Right lobe of liver (tissue), 6 donors: Measurements from ENCODE around the gene LRRC15. TPM values are rescaled to one million over a fixed set of nuclear protein-coding genes. Genes with fewer than 3 reads are reported as not detected.

Experiments
- ATAC-seq, 4 donors: fragments of 200-7000 bp; cut with Tn5 transposase; one replicate each; pipeline ENCODE4 v1.9.1; 2020; ENCODE audit warnings: mild to moderate bottlenecking in 4 of 4, moderate library complexity in 4 of 4
- DNase-seq, 3 donors: peaks; one replicate each; pipeline ENCODE4 v3.0.0-alpha.2; 2020
- H3K27ac ChIP-seq, 3 donors: fragments of 200-600 bp; one replicate each; pipeline ENCODE4 v1.8.0; 2022
- H3K27me3 ChIP-seq, 2 donors: fragments of 200-600 bp; one replicate each; pipeline ENCODE4 v1.8.0; 2022
- H3K36me3 ChIP-seq, 4 donors: fragments of 200-600 bp; sonication (generic) in 1 of 4; one replicate each; pipeline versions ENCODE4 v1.5.1 to v1.8.0; 2017 to 2022; ENCODE audit warnings: control low read depth in 1 of 4
- H3K4me1 ChIP-seq, 4 donors: fragments of 200-600 bp; sonication (generic) in 1 of 4; one replicate each; pipeline versions ENCODE4 v1.5.1 to v1.8.0; 2017 to 2022; ENCODE audit warnings: control low read depth in 1 of 4
- H3K4me3 ChIP-seq, 3 donors: fragments of 200-600 bp; one replicate each; pipeline ENCODE4 v1.8.0; 2022
- H3K9me3 ChIP-seq, 4 donors: fragments of 200-600 bp; sonication (generic) in 1 of 4; one replicate each; pipeline versions ENCODE4 v1.5.1 to v1.8.0; 2017 to 2022; ENCODE audit warnings: control low read depth in 1 of 4
- CTCF ChIP-seq, 4 donors: fragments of 200-600 bp in 3 of 4; fragments of 450-650 bp in 1 of 4; IDR thresholded peaks; one replicate each; pipeline versions ENCODE4 v1.5.1 to v1.8.0; 2016 to 2022; ENCODE audit warnings: antibody characterized with exemption in 4 of 4, mild to moderate bottlenecking in 2 of 4
- POLR2A ChIP-seq: fragments of 450-650 bp; IDR thresholded peaks from one replicate; pipeline ENCODE4 v1.6.1; 2017; ENCODE audit warnings: antibody characterized with exemption, mild to moderate bottlenecking
- WGBS: methylation state at CpG from one replicate; pipeline ENCODE4 v1.1.6; 2018; ENCODE audit warnings: low coverage, low lambda C conversion rate; ENCODE audit not compliant: insufficient coverage; ENCODE audit errors: missing lambda C conversion rate; 5-methylcytosine and 5-hydroxymethylcytosine counted together
- intact Hi-C, 2 donors: fragments of 100-400 bp; cut with DNase I; formaldehyde crosslinking; loops; one replicate each; pipeline versions ENCODE4 v1.11.2 to v1.14.1; 2022
- total RNA-seq, 6 experiments: library from RNA; depleted of rRNA in 2 of 6; stranded (reverse); fragments of >200 nt in 2 of 6; fragmentation: NEBNext Ultra II Directional in 3 of 6; extraction: Animal tissue kit (Norgen Biotek cat#: 25700) in 3 of 6; gene quantifications; one replicate each; pipeline versions ENCODE4 v1.1.0 to v1.2.4, GENCODE V29; 2016 to 2023
- donor health status: DM: no; HTN: yes; CAD: no.
- donor health status: DM: no; HTN: no; CAD: no.
- donor health status: DM: no; HTN: no; CAD: no.
- donor health status: DM: no; HTN: yes; CAD: no.
- donor health status: DM: no; HTN: yes; CAD: no.

LRRC15 gene
- total RNA-seq, 6 experiments from 2014 or later: 0.07 to 0.37 (median 0.09) TPM; not detected in 1

DNA sequence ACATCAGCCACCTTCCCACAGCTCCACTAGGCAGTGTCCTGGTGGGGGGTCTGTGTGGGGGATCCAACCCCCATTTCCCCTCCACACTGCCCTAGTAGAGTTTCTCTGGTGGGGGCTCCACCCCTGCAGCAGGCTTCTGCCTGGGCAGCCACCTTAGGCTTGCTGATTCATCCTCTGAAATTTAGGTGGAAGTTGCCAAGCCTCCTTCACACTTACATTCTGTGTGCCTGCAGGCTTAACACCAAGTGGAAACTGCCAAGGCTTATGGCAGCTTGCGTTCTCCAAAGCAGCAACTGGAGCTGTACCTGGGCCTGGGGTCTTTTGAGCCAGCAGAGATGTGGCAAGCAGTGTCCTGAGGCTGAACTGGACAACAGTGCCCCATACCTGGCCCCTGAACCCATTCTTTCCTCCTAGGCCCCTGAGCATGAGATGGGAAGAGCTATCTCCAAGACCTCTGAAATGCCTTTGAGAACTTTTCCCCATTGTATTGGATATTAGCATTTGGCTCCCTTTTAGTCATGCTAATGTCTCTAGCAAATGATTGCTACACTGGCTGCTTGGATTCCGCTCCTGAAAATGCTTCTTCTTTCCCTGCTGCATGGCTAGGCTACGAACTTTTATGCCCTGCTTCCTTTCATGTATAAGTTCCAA is 50.9 kb downstream of the LRRC15 start:
- Histone ChIP-seq H3K27me3 (no peaks in the 10 kb centered on the region), H3K4me3 (no peak overlapping the region), H3K4me1 (peaks cover 0 to 19% (median 8%) of the 10 kb centered on the region in 4 donors), H3K36me3 (no peaks in the 10 kb centered on the region), H3K27ac (no peak overlapping the region), H3K9me3 (no peaks in the 10 kb centered on the region)
- DNase-seq: peak in 1 of 3 donors; percentile 17
- ATAC-seq: no peak
- intact Hi-C loops: loop anchor here (5.0 to 10.0 kb wide), 4 partner anchors 154 to 531 kb away; no protein-coding TSS in a partner anchor
- TF ChIP-seq CTCF (IDR thresholded peaks at IDR 0.05): no peak
- no peak for TF ChIP-seq POLR2A
- 96% methylated on average over 3 of the region's 3 CpGs for WGBS

GRCh38 chr3:194316918-194317317 is 52.6 kb downstream of the LRRC15 start:
- TF ChIP-seq POLR2A: no peak
- TF ChIP-seq CTCF (IDR thresholded peaks at IDR 0.05): no peak
- Histone ChIP-seq H3K27me3 (no peaks in the 10 kb centered on the region), H3K4me3 (no peak overlapping the region), H3K27ac (no peak overlapping the region), H3K36me3 (no peaks in the 10 kb centered on the region), H3K9me3 (no peaks in the 10 kb centered on the region), H3K4me1 (peaks cover 0 to 19% (median 8%) of the 10 kb centered on the region in 4 donors)
- no CpG with 5 or more reads among the region's 6 CpGs for WGBS
- no peak for ATAC-seq
- peak in 1 of 3 donors; percentile 37 for DNase-seq
- intact Hi-C loops: loop anchor here (5.0 to 10.0 kb wide), 4 partner anchors 152 to 530 kb away; no protein-coding TSS in a partner anchor

DNA sequence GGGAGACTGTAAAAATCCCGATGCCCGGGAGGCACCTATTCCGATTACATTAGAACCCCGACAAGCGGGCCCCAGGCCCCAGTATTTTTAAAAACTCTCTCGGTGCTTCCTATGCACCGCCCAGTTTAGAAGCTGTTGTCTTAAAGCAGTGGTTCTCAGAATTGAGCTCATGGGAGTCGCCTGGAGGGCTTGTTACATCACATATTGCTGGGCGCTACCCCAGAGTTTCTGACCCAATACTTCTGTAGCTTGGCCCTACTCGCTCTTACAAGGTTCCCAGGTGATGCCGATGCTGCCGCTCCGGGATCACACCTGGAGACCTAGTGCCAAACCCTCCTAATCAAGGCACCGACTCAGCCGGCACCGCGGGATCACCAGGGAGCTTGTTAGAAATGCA is 53.6 kb downstream of the LRRC15 start:
- no peak overlapping the region for H3K27ac ChIP-seq
- no peaks in the 10 kb centered on the region for H3K27me3 ChIP-seq
- intact Hi-C loops: loop anchor here (5.0 to 10.0 kb wide), 4 partner anchors 151 to 529 kb away; no protein-coding TSS in a partner anchor
- 15% methylated on average over 11 of the region's 17 CpGs for WGBS
- peaks cover 0 to 17% (median 7%) of the 10 kb centered on the region in 4 donors for H3K4me1 ChIP-seq
- peak overlapping the region; percentile 42 to 56 (median 53) for H3K4me3 ChIP-seq
- peak in 2 of 4 donors; percentile 2 to 7 for ATAC-seq
- H3K9me3 ChIP-seq: no peaks in the 10 kb centered on the region
- H3K36me3 ChIP-seq: no peaks in the 10 kb centered on the region
- peak in 1 of 3 donors; percentile 46 for DNase-seq
- no peak for TF ChIP-seq POLR2A
- no peak for TF ChIP-seq CTCF (IDR thresholded peaks at IDR 0.05)

DNA sequence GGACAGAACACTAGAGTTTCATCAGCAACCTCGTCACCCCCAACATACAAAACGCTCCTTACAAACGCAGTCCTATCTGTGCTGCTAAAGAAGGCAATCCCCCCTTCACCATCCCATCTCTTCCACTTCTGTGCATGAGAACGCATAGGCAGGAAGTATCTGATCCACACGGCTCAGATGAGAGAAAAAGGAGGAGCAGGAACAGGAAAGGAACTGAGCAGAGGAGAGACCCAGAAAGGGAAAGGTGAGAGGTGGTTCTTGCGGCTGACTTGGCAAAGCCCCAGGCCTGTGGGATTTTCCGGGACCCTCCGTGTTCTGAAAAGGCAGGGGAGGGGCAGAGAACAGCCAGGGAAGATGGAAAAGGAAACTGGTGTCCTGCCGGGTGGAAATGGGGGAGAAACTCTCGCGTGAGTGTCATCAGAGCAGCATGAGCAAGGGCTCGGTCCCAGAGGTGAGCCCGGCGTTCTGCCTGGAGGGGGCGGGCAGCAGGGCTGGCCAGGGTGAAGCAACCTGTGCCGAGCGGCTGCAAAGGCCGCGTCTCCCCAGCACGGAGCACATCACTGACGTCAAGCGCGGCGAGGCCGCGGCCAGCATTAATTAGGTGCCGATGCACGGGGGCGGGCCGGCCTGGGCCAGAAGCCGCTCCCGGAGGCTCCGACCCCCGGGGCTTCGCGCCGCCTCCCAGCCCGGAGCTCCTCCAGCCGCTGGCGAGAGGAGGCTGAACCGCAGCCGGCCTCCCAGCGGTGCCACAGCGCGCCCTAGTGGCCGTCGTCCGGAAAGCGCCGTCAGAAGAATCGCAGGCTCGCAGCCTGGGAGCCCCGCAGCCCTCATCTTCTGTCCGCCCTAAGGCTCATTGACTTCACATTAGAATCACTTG is 54.2 kb downstream of the LRRC15 start:
- H3K4me1 ChIP-seq: peaks cover 0 to 10% (median 5%) of the 10 kb centered on the region in 4 donors
- H3K27me3 ChIP-seq: no peaks in the 10 kb centered on the region
- ATAC-seq (peak; percentile 88 to 94 (median 92)), DNase-seq (peak; percentile 86 to 89 (median 87))
- 13% methylated on average over 11 of the region's 54 CpGs for WGBS
- TF ChIP-seq CTCF (IDR thresholded peaks at IDR 0.05): peak; percentile 97 to 99 (median 98)
- peak; percentile 50 for TF ChIP-seq POLR2A
- peak overlapping the region; percentile 42 to 56 (median 53) for H3K4me3 ChIP-seq
- intact Hi-C loops: loop anchor here (5.0 to 10.0 kb wide), 4 partner anchors 151 to 528 kb away; no protein-coding TSS in a partner anchor
- no peaks in the 10 kb centered on the region for H3K36me3 ChIP-seq
- H3K27ac ChIP-seq: peak overlapping the region in 2 of 3 donors; percentile 36 to 37
- H3K9me3 ChIP-seq: no peaks in the 10 kb centered on the region
